PC-3 (cell line): ENCODE results near the gene MYO10. TPM values are rescaled to one million over a fixed set of nuclear protein-coding genes. Genes with fewer than 3 reads are reported as not detected.

Experiments
- ATAC-seq: fragments of 200-7000 bp; cut with Tn5 transposase; 2 replicates; pipeline ENCODE4 v1.9.1; 2020; ENCODE audit warnings: mild to moderate bottlenecking, moderate library complexity
- BruUV-seq: library from RNA; stranded (reverse); fragments of 400-500 nt; replicated peaks from 2 replicates; lab custom pipeline; 2021; lab: Mats Ljungman, UMichigan
- CTCF ChIA-PET: fragments of 300-600 bp; sonication (Branson Sonifier 250); formaldehyde crosslinking; loops from one replicate; lab custom pipeline; 2022; ENCODE audit warnings: antibody characterized with exemption; lab: Charles Lee
- POLR2A ChIA-PET: fragments of 300-600 bp; sonication (Branson Sonifier 250); formaldehyde crosslinking; loops from one replicate; lab custom pipeline; 2022; ENCODE audit warnings: antibody characterized with exemption; ENCODE audit not compliant: unreplicated experiment; lab: Charles Lee
- DNase-seq: peaks from one replicate; pipeline ENCODE4 v3.0.0-alpha.2; 2015
- H2AFZ ChIP-seq: fragments of 300-600 bp; sonication (generic); 2 replicates; pipeline ENCODE4 v1.6.0; 2016; ENCODE audit warnings: antibody characterized with exemption, low read length
- H3F3A ChIP-seq: fragments of 300-600 bp; sonication (generic); one replicate; pipeline ENCODE4 v1.6.0; 2017; ENCODE audit warnings: antibody characterized with exemption, low read length, control low read depth, mild to moderate bottlenecking; ENCODE audit not compliant: unreplicated experiment
- H3K27ac ChIP-seq: fragments of 300-600 bp; sonication (generic); 2 replicates; pipeline ENCODE4 v1.5.1; 2016; ENCODE audit warnings: mild to moderate bottlenecking, low read length
- H3K27me3 ChIP-seq: fragments of 300-600 bp; sonication (generic); 2 replicates; pipeline ENCODE4 v1.6.1; 2016; ENCODE audit warnings: low read length, mixed read lengths
- H3K36me3 ChIP-seq: fragments of 300-600 bp; sonication (generic); 2 replicates; pipeline ENCODE4 v1.6.1; 2016; ENCODE audit warnings: low read depth, mixed run types, low read length, mixed read lengths
- H3K4me1 ChIP-seq: fragments of 300-600 bp; sonication (generic); 2 replicates; pipeline ENCODE4 v1.5.1; 2016; ENCODE audit warnings: low read length; ENCODE audit not compliant: insufficient read depth
- H3K4me2 ChIP-seq: fragments of 300-600 bp; sonication (generic); 2 replicates; pipeline ENCODE4 v1.6.0; 2016; ENCODE audit warnings: low read length
- H3K4me3 ChIP-seq: fragments of 300-600 bp; sonication (generic); 2 replicates; pipeline ENCODE4 v1.5.1; 2016; ENCODE audit warnings: mild to moderate bottlenecking, low read length, mixed read lengths
- H3K79me2 ChIP-seq: fragments of 300-600 bp; sonication (generic); 2 replicates; pipeline ENCODE4 v1.6.1; 2017; ENCODE audit warnings: low read length, mixed read lengths
- H3K9ac ChIP-seq: fragments of 300-600 bp; sonication (generic); 2 replicates; pipeline ENCODE4 v1.6.0; 2016; ENCODE audit warnings: mild to moderate bottlenecking, low read length
- H3K9me2 ChIP-seq: fragments of 300-600 bp; sonication (generic); replicated peaks from 2 replicates; pipeline ENCODE4 v1.6.1; 2016; ENCODE audit warnings: mixed run types, low read length, mixed read lengths
- H3K9me3 ChIP-seq: fragments of 300-600 bp; sonication (generic); 2 replicates; pipeline ENCODE4 v1.6.1; 2016; ENCODE audit warnings: low read length, mixed read lengths
- H4K20me1 ChIP-seq: fragments of 300-600 bp; sonication (generic); 2 replicates; pipeline ENCODE4 v1.6.1; 2016; ENCODE audit warnings: low read length, mixed read lengths
- CTCF ChIP-seq: fragments of 300-600 bp; sonication (generic); conservative IDR thresholded peaks from 2 replicates; pipeline ENCODE4 v1.5.1; 2017; ENCODE audit warnings: antibody characterized with exemption, low read depth, mild to moderate bottlenecking, low read length
- EZH2 ChIP-seq: fragments of 300-600 bp; sonication (generic); IDR thresholded peaks from one replicate; pipeline ENCODE4 v1.6.1; 2017; ENCODE audit warnings: antibody characterized with exemption, mild to moderate bottlenecking, low read length; ENCODE audit not compliant: unreplicated experiment
- EZH2phosphoT487 ChIP-seq: fragments of 300-600 bp; sonication (generic); IDR thresholded peaks from 2 replicates; pipeline ENCODE4 v1.6.1; 2018; ENCODE audit warnings: mild to moderate bottlenecking, antibody characterized with exemption, low read length, borderline replicate concordance
- intact Hi-C: fragments of 100-400 bp; cut with micrococcal nuclease; formaldehyde crosslinking; loops from 2 replicates; pipeline ENCODE4 v1.9.0; 2023
- total RNA-seq: library from RNA; depleted of rRNA; stranded (reverse); fragments of >200 nt; gene quantifications from 2 replicates; pipeline ENCODE4 v1.2.3, GENCODE V29; 2014

MYO10 gene
- total RNA-seq, 1 experiment from 2014 or later: 52.3 TPM

GRCh38 chr5:16754601-16755000, 181.5 kb downstream of the MYO10 start:
- Histone ChIP-seq H2AFZ (no peak overlapping the region), H3K27ac (no peak overlapping the region), H3K4me2 (no peak overlapping the region), H3K4me1 (no peaks in the 10 kb centered on the region), H3K36me3 (peaks cover 24% of the 10 kb centered on the region), H3K4me3 (no peak overlapping the region), H3K27me3 (no peaks in the 10 kb centered on the region), H3K9me2 (no peaks in the 10 kb centered on the region), H3K9ac (no peak overlapping the region), H3F3A (no peaks in the 10 kb centered on the region), H4K20me1 (no peaks in the 10 kb centered on the region), H3K79me2 (no peaks in the 10 kb centered on the region), H3K9me3 (no peaks in the 10 kb centered on the region)
- intact Hi-C loops: no loop called here
- ChIA-PET POLR2A (no interaction called here), CTCF (no interaction called here)
- DNase-seq: no peak
- no TSS peak for BruUV-seq
- no peak for ATAC-seq
- TF ChIP-seq EZH2phosphoT487 (no peak), CTCF (no peak), EZH2 (no peak)

- ATAC-seq (no peak), DNase-seq (no peak)
- H3K79me2 ChIP-seq: no peaks in the 10 kb centered on the region
- H3K27ac ChIP-seq: no peak overlapping the region
- no peak overlapping the region for H3K4me2 ChIP-seq
- H3K27me3 ChIP-seq: no peaks in the 10 kb centered on the region
- no peaks in the 10 kb centered on the region for H3K9me3 ChIP-seq
- no peaks in the 10 kb centered on the region for H3F3A ChIP-seq
- peaks cover 19% of the 10 kb centered on the region for H3K36me3 ChIP-seq
- H4K20me1 ChIP-seq: no peaks in the 10 kb centered on the region
- no peak overlapping the region for H3K4me3 ChIP-seq
- H3K4me1 ChIP-seq: no peaks in the 10 kb centered on the region
- no peak overlapping the region for H3K9ac ChIP-seq
- no peak for TF ChIP-seq EZH2
- no peak for TF ChIP-seq CTCF
- no peak for TF ChIP-seq EZH2phosphoT487
- no peak overlapping the region for H2AFZ ChIP-seq
- BruUV-seq: no TSS peak
- ChIA-PET POLR2A (no interaction called here), CTCF (no interaction called here)
- no peaks in the 10 kb centered on the region for H3K9me2 ChIP-seq
- intact Hi-C loops: no loop called here
These were observed 182.0 kb downstream of the MYO10 start for GRCh38 chr5:16754086-16754485.

- Histone ChIP-seq H2AFZ (no peak overlapping the region), H4K20me1 (no peaks in the 10 kb centered on the region), H3K79me2 (no peaks in the 10 kb centered on the region), H3K4me3 (no peak overlapping the region), H3K4me1 (no peaks in the 10 kb centered on the region), H3K9me3 (no peaks in the 10 kb centered on the region), H3K9me2 (no peaks in the 10 kb centered on the region), H3K4me2 (no peak overlapping the region), H3F3A (no peaks in the 10 kb centered on the region), H3K9ac (no peak overlapping the region), H3K36me3 (peaks cover 5% of the 10 kb centered on the region; the same call in 1 of the 2 replicates), H3K27ac (no peak overlapping the region), H3K27me3 (no peaks in the 10 kb centered on the region)
- ChIA-PET POLR2A (no interaction called here), CTCF (no interaction called here)
- ATAC-seq (no peak), DNase-seq (no peak)
- TF ChIP-seq EZH2: no peak
- no peak for TF ChIP-seq EZH2phosphoT487
- TF ChIP-seq CTCF: no peak
- intact Hi-C loops: no loop called here
- BruUV-seq: no TSS peak
These were observed 185.6 kb downstream of the MYO10 start for GRCh38 chr5:16750445-16750844.
